Right lobe of liver (tissue), 6 donors: ENCODE data around the gene ABLIM2. TPM values are rescaled to one million over a fixed set of nuclear protein-coding genes. Genes with fewer than 3 reads are reported as not detected.
A peak's percentile ranks its signal among the peaks of the same experiment; 100 is the strongest.

Experiments
- ATAC-seq, 4 donors: fragments of 200-7000 bp; cut with Tn5 transposase; one replicate each; pipeline ENCODE4 v1.9.1; 2020; ENCODE audit warnings: mild to moderate bottlenecking in 4 of 4, moderate library complexity in 4 of 4
- DNase-seq, 3 donors: peaks; one replicate each; pipeline ENCODE4 v3.0.0-alpha.2; 2020
- H3K27ac ChIP-seq, 3 donors: fragments of 200-600 bp; one replicate each; pipeline ENCODE4 v1.8.0; 2022
- H3K27me3 ChIP-seq, 2 donors: fragments of 200-600 bp; one replicate each; pipeline ENCODE4 v1.8.0; 2022
- H3K36me3 ChIP-seq, 4 donors: fragments of 200-600 bp; sonication (generic) in 1 of 4; one replicate each; pipeline versions ENCODE4 v1.5.1 to v1.8.0; 2017 to 2022; ENCODE audit warnings: control low read depth in 1 of 4
- H3K4me1 ChIP-seq, 4 donors: fragments of 200-600 bp; sonication (generic) in 1 of 4; one replicate each; pipeline versions ENCODE4 v1.5.1 to v1.8.0; 2017 to 2022; ENCODE audit warnings: control low read depth in 1 of 4
- H3K4me3 ChIP-seq, 3 donors: fragments of 200-600 bp; one replicate each; pipeline ENCODE4 v1.8.0; 2022
- H3K9me3 ChIP-seq, 4 donors: fragments of 200-600 bp; sonication (generic) in 1 of 4; one replicate each; pipeline versions ENCODE4 v1.5.1 to v1.8.0; 2017 to 2022; ENCODE audit warnings: control low read depth in 1 of 4
- CTCF ChIP-seq, 4 donors: fragments of 200-600 bp in 3 of 4; fragments of 450-650 bp in 1 of 4; IDR thresholded peaks; one replicate each; pipeline versions ENCODE4 v1.5.1 to v1.8.0; 2016 to 2022; ENCODE audit warnings: antibody characterized with exemption in 4 of 4, mild to moderate bottlenecking in 2 of 4
- POLR2A ChIP-seq: fragments of 450-650 bp; IDR thresholded peaks from one replicate; pipeline ENCODE4 v1.6.1; 2017; ENCODE audit warnings: antibody characterized with exemption, mild to moderate bottlenecking
- WGBS: methylation state at CpG from one replicate; pipeline ENCODE4 v1.1.6; 2018; ENCODE audit warnings: low coverage, low lambda C conversion rate; ENCODE audit not compliant: insufficient coverage; ENCODE audit errors: missing lambda C conversion rate; 5-methylcytosine and 5-hydroxymethylcytosine counted together
- intact Hi-C, 2 donors: fragments of 100-400 bp; cut with DNase I; formaldehyde crosslinking; loops; one replicate each; pipeline versions ENCODE4 v1.11.2 to v1.14.1; 2022
- total RNA-seq, 6 experiments: library from RNA; depleted of rRNA in 2 of 6; stranded (reverse); fragments of >200 nt in 2 of 6; fragmentation: NEBNext Ultra II Directional in 3 of 6; extraction: Animal tissue kit (Norgen Biotek cat#: 25700) in 3 of 6; gene quantifications; one replicate each; pipeline versions ENCODE4 v1.1.0 to v1.2.4, GENCODE V29; 2016 to 2023
- donor health status: DM: no; HTN: yes; CAD: no.
- donor health status: DM: no; HTN: no; CAD: no.
- donor health status: DM: no; HTN: no; CAD: no.
- donor health status: DM: no; HTN: yes; CAD: no.
- donor health status: DM: no; HTN: yes; CAD: no.

Gene ABLIM2
- total RNA-seq, 6 experiments from 2014 or later, result 0.93 to 3.5 (median 2.3) TPM

GRCh38 chr4:8204576-8205227, 46.1 kb upstream of the ABLIM2 start:
- WGBS, result 84% methylated on average over 8 of the region's 31 CpGs
- ATAC-seq (no peak), DNase-seq (no peak)
- Histone ChIP-seq H3K4me1 (peaks cover 0 to 26% (median 12%) of the 10 kb centered on the region in 4 donors), H3K27ac (no peak overlapping the region), H3K4me3 (no peak overlapping the region), H3K27me3 (no peaks in the 10 kb centered on the region), H3K9me3 (no peaks in the 10 kb centered on the region), H3K36me3 (peaks cover 0 to 10% (median 3%) of the 10 kb centered on the region in 4 donors)
- intact Hi-C loops, result no loop called here
- TF ChIP-seq CTCF (IDR thresholded peaks at IDR 0.05), result no peak
- no peak for TF ChIP-seq POLR2A

GRCh38 chr4:8203817-8204216, 45.2 kb upstream of the ABLIM2 start:
- WGBS, result 84% methylated on average over 4 of the region's 10 CpGs
- Histone ChIP-seq H3K4me3 (no peak overlapping the region), H3K9me3 (no peaks in the 10 kb centered on the region), H3K4me1 (peaks cover 0 to 31% (median 15%) of the 10 kb centered on the region in 4 donors), H3K27ac (no peak overlapping the region), H3K27me3 (no peaks in the 10 kb centered on the region), H3K36me3 (peaks cover 0 to 3% (median 1%) of the 10 kb centered on the region in 4 donors)
- DNase-seq (peak in 1 of 3 donors; percentile 15), ATAC-seq (no peak)
- intact Hi-C loops, result no loop called here
- no peak for TF ChIP-seq CTCF (IDR thresholded peaks at IDR 0.05)
- no peak for TF ChIP-seq POLR2A

- ATAC-seq (no peak), DNase-seq (peak in 1 of 3 donors; percentile 14)
- Histone ChIP-seq H3K9me3 (no peaks in the 10 kb centered on the region), H3K36me3 (peaks cover 0 to 3% (median 0%) of the 10 kb centered on the region in 4 donors), H3K27ac (no peak overlapping the region), H3K27me3 (no peaks in the 10 kb centered on the region), H3K4me1 (peaks cover 0 to 37% (median 21%) of the 10 kb centered on the region in 4 donors), H3K4me3 (no peak overlapping the region)
- TF ChIP-seq CTCF (IDR thresholded peaks at IDR 0.05) (no peak), POLR2A (no peak)
- intact Hi-C loops, result no loop called here
- WGBS, result 25% methylated on average over 6 of the region's 7 CpGs
These were observed 44.4 kb upstream of the ABLIM2 start for GRCh38 chr4:8203052-8203401.

- TF ChIP-seq CTCF (IDR thresholded peaks at IDR 0.05) (no peak), POLR2A (no peak)
- H3K4me1 ChIP-seq, result peaks cover 0 to 37% (median 21%) of the 10 kb centered on the region in 4 donors
- H3K27ac ChIP-seq, result no peak overlapping the region
- peak in 1 of 4 donors; percentile 4 for ATAC-seq
- peak in 1 of 3 donors; percentile 37 for DNase-seq
- H3K36me3 ChIP-seq, result peaks cover 0 to 3% (median 0%) of the 10 kb centered on the region in 4 donors
- H3K9me3 ChIP-seq, result no peaks in the 10 kb centered on the region
- intact Hi-C loops, result no loop called here
- peak overlapping the region; percentile 12 to 85 (median 67) for H3K4me3 ChIP-seq
- H3K27me3 ChIP-seq, result no peaks in the 10 kb centered on the region
- 45% methylated on average over 9 of the region's 21 CpGs for WGBS
These were observed 43.8 kb upstream of the ABLIM2 start for GRCh38 chr4:8202108-8203051.
